AG08396 (cell line): ENCODE results near the gene TTLL12.

ENCODE experiments used
- DNase-seq: peaks from one replicate; pipeline ENCODE4 v3.0.0; 2012; ENCODE audit warnings: low spot score, mixed read lengths

The TTLL12 gene

DNA sequence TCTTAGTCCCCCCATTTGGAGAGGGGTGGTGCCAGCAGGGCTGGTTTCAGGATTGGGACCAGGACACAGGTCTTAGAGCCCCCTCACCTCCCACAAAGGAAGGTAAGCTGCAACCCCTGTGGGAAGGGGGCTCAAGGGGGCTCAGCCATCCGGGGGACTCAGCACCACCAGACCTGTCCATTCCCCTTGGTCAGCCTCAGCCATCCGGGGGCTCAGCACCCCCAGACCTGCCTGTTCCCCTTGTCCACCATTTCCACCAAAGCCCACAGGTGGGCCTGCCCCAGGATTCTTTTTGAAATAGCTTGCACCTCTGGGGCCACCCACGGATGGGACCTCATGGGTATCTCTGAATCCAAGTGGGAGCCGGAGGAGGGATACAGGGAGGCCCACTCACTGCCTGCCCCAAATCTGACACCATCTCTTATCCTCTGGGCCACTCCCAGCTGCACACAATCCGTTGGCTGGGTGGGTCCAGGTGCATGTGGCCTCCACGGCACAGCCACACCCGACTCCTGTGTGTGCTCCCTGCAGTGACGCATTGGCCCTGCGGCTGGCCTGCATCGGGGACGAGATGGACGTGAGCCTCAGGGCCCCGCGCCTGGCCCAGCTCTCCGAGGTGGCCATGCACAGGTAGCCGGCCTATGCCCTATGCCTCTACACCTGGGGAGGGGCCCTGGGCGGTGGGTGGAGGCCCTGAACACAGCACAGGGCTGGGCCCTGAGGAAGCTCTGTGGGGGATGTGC is 59.6 kb downstream of the TTLL12 start:
- DNase-seq, result no peak

DNA sequence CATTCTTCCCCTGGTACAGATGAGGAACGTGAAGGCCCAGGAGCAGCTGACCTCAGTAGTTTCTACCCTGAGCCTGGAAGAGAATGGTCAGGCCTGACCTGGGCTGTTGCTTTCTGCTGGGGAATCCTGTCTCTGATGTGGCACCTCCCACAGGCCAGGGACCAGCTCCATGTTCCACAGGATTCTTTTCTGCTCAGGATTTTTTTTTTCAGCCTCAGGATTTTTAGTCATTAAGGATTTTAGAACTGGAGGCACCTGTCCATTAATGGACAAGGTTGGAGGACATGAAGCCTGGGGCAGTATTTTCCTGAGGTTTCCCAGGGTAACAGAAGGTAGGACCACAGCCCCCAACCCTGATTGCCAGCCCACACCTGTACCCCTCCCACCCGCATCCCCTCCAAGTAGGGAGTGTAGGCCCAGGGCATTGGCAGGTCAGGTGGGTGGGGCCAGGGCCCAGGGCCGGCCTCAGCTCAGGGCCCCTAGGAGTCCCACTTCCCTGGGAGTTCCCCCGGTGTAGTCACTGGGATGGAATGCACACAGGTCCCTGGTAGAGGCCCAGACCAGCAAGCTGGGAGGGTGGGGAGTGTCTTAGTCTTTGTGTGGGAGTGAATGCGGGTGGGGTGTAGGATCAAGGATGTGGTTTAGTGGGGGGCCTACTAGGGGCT is 60.3 kb downstream of the TTLL12 start:
- DNase-seq, result peak; percentile 92

- DNase-seq, result no peak
Observed at GRCh38 chr22:43118953-43119458, 67.9 kb downstream of the TTLL12 start.

- no peak for DNase-seq
Observed at GRCh38 chr22:43118024-43118849, 68.7 kb downstream of the TTLL12 start.

GRCh38 chr22:43116932-43117331 is 70.0 kb downstream of the TTLL12 start:
- no peak for DNase-seq
